HepG2 (cell line): ENCODE data around the gene GSK3A. TPM values are rescaled to one million over a fixed set of nuclear protein-coding genes. Genes with fewer than 3 reads are reported as not detected.

Experiments used
- FIP1L1 ChIP-seq: fragments of 200-400 bp; formaldehyde crosslinking; IDR thresholded peaks from 2 replicates; pipeline ENCODE4 v1.6.1; 2018; ENCODE audit warnings: low read depth, mild to moderate bottlenecking, low read length, moderate library complexity, borderline replicate concordance; ENCODE audit not compliant: insufficient read depth
- HCFC1 ChIP-seq: fragments of 150-350 bp; IDR thresholded peaks from 2 replicates; pipeline ENCODE4 v1.6.1; 2014; ENCODE audit warnings: low read depth, low read length
- HMGXB3 ChIP-seq: sonication (generic); formaldehyde crosslinking; IDR thresholded peaks from 2 replicates; pipeline ENCODE4 v1.4.0; 2020; ENCODE audit warnings: missing genetic modification reagents, borderline replicate concordance
- MATR3 ChIP-seq: sonication (generic); formaldehyde crosslinking; IDR thresholded peaks from 2 replicates; pipeline ENCODE4 v1.4.0; 2020; ENCODE audit warnings: missing genetic modification reagents
- RAD51 ChIP-seq: fragments of 450-650 bp; IDR thresholded peaks from 2 replicates; pipeline ENCODE4 v1.6.1; 2016; ENCODE audit warnings: borderline replicate concordance
- SAP130 ChIP-seq: IDR thresholded peaks from 2 replicates; pipeline ENCODE4 v1.6.1; 2016; ENCODE audit warnings: low read depth
- STAT6 ChIP-seq: sonication (generic); formaldehyde crosslinking; IDR thresholded peaks from 2 replicates; pipeline ENCODE4 v1.4.0; 2020; ENCODE audit warnings: missing genetic modification reagents, mild to moderate bottlenecking, borderline replicate concordance
- ZMYM2 ChIP-seq: sonication (generic); formaldehyde crosslinking; IDR thresholded peaks from 2 replicates; pipeline ENCODE4 v1.8.0; 2022; ENCODE audit warnings: mild to moderate bottlenecking, missing genetic modification reagents
- ZNF136 ChIP-seq: sonication (generic); formaldehyde crosslinking; IDR thresholded peaks from 2 replicates; pipeline ENCODE4 v1.8.1; 2022; ENCODE audit warnings: low read depth, mild to moderate bottlenecking, moderate library complexity, missing genetic modification reagents
- ZNF646 ChIP-seq: sonication (generic); formaldehyde crosslinking; IDR thresholded peaks from 2 replicates; pipeline ENCODE4 v1.9.0; 2021; ENCODE audit warnings: mild to moderate bottlenecking, missing genetic modification reagents
- ZNF670 ChIP-seq: sonication (generic); formaldehyde crosslinking; IDR thresholded peaks from 2 replicates; pipeline ENCODE4 v1.8.0; 2022; ENCODE audit warnings: mild to moderate bottlenecking, missing genetic modification reagents, borderline replicate concordance
- ZNF777 ChIP-seq: sonication (generic); formaldehyde crosslinking; IDR thresholded peaks from 2 replicates; pipeline ENCODE4 v1.4.0; 2020; ENCODE audit warnings: missing genetic modification reagents
- polyA plus RNA-seq, 8 experiments: library from polyadenylated mRNA; depleted of rRNA in 3 of 8; stranded (reverse) in 7 of 8; unstranded in 1 of 8; fragments of >200 nt; fragmentation: Illumina TruSeq in 4 of 8; extraction: Trizol in 4 of 8; gene quantifications; 2 replicates each; pipeline versions ENCODE4 v1.2.1 to v1.2.3, GENCODE V29; 2011 to 2016; ENCODE audit warnings: low read depth in 4 of 8, missing spikeins in 1 of 8, mixed read lengths in 1 of 8; ENCODE audit not compliant: insufficient read depth in 1 of 8
- total RNA-seq, 5 experiments: library from RNA; depleted of rRNA; stranded (reverse); fragments of >200 nt; fragmentation: Illumina TruSeq; extraction: Trizol; gene quantifications; 2 replicates each; pipeline ENCODE4 v1.2.3, GENCODE V29; 2016; ENCODE audit warnings: low read depth in 1 of 5
- TF ChIP-seq, protein P1 (sequence below): sonication (generic); formaldehyde crosslinking; IDR thresholded peaks from 2 replicates; pipeline ENCODE4 v1.8.1; 2023; ENCODE audit warnings: missing genetic modification reagents, inconsistent platforms, borderline replicate concordance

GSK3A gene
- total and polyA plus RNA-seq, 2 of the 13 experiments (the other 11 are each of a cell fraction or from before 2014, with no cell fraction given) = 16.9 to 52.5 TPM

DNA sequence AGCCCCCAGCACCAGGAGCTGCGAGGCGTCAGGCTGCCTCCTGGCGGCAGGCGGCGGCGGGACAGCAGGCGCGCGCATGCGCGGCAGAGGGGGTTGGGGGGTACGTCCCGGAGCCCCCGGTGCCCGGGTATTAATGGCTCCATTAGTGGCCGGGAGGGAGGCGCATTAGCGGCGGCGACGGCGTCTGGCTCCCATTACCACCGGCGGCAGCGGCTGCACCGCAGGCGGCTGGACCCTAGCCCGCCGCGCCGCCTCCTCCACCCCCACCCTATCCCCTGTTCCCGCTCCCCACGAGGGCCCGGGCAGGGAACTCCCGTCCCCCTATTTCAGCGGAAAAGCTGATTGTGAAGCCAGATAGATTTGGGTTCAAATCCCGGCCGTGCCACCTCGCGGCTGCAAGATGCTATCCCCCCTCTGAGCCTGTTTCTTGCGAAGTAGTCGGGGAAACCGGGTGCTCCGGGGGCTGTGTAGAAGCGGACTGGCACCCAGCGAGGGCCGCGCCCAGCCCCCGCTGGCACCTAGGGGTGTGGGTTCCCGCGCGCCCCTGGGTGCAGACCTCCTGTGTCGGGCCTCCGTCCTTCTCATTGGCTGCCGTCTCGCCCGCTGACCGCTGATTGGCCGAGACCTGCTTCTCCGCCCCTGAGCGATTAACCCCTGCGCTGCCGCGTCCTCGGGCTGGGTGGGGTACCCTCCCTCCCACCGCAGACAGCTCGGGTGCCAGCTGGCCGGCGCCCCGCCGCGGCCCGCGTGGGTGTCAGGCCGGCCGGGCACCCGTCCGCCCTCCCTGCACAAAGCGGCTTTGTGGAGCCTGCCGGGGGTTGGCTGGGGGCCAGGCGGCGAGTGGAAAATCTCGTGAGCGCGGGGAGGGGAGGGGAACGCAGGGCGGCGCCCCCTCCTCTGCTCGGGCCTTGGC is 37.8 kb upstream of the GSK3A start (continued):
- TF ChIP-seq, protein P1, sequence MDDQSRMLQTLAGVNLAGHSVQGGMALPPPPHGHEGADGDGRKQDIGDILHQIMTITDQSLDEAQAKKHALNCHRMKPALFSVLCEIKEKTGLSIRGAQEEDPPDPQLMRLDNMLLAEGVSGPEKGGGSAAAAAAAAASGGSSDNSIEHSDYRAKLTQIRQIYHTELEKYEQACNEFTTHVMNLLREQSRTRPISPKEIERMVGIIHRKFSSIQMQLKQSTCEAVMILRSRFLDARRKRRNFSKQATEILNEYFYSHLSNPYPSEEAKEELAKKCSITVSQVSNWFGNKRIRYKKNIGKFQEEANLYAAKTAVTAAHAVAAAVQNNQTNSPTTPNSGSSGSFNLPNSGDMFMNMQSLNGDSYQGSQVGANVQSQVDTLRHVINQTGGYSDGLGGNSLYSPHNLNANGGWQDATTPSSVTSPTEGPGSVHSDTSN = no peak
- TF ChIP-seq SAP130 (CRISPR knock-in tag) = peak; percentile 67
- TF ChIP-seq ZMYM2 (CRISPR knock-in tag) = no peak
- TF ChIP-seq ZNF136 (CRISPR knock-in tag) = no peak
- TF ChIP-seq FIP1L1 = no peak
- no peak for TF ChIP-seq HMGXB3 (CRISPR knock-in tag)
- TF ChIP-seq ZNF646 = no peak
- TF ChIP-seq ZNF670 (CRISPR knock-in tag) = peak; percentile 80; the same call in 1 of the 2 replicates
- TF ChIP-seq RAD51 = no peak
- no peak for TF ChIP-seq MATR3 (CRISPR knock-in tag)
- 0 out of 2 replicates have a peak, but pooled peaks have one; percentile 40 for TF ChIP-seq ZNF777 (CRISPR knock-in tag)
- no peak for TF ChIP-seq HCFC1
- TF ChIP-seq STAT6 = no peak
